Endothelial cell (in vitro differentiated cells): Measurements from ENCODE around the gene ATP5MK. TPM values are rescaled to one million over a fixed set of nuclear protein-coding genes. Genes with fewer than 3 reads are reported as not detected.

ENCODE experiments used
- DNase-seq: peaks from one replicate; pipeline ENCODE4 v3.0.0; 2021; ENCODE audit warnings: low spot score
- H3K27ac Mint-ChIP-seq: one replicate; pipeline ENCODE4 v1.8.0; 2021; ENCODE audit warnings: mixed read lengths, inconsistent platforms; ENCODE audit not compliant: unreplicated experiment
- H3K27me3 Mint-ChIP-seq: one replicate; pipeline ENCODE4 v1.8.0; 2021; ENCODE audit warnings: mild to moderate bottlenecking, moderate library complexity, mixed read lengths, inconsistent platforms; ENCODE audit not compliant: unreplicated experiment
- H3K36me3 Mint-ChIP-seq: one replicate; pipeline ENCODE4 v1.8.0; 2021; ENCODE audit warnings: mild to moderate bottlenecking, low read depth, mixed read lengths, inconsistent platforms; ENCODE audit not compliant: unreplicated experiment
- H3K4me1 Mint-ChIP-seq: one replicate; pipeline ENCODE4 v1.8.0; 2021; ENCODE audit warnings: mild to moderate bottlenecking, mixed read lengths, inconsistent platforms; ENCODE audit not compliant: unreplicated experiment
- H3K4me3 Mint-ChIP-seq: one replicate; pipeline ENCODE4 v1.8.0; 2021; ENCODE audit warnings: mild to moderate bottlenecking, mixed read lengths, inconsistent platforms; ENCODE audit not compliant: unreplicated experiment
- H3K9me3 Mint-ChIP-seq: one replicate; pipeline ENCODE4 v1.8.0; 2021; ENCODE audit warnings: mixed read lengths, inconsistent platforms; ENCODE audit not compliant: unreplicated experiment
- CTCF ChIP-seq: fragments of 200-600 bp; sonication (generic); IDR thresholded peaks from one replicate; pipeline ENCODE4 v1.5.0; 2021; ENCODE audit warnings: antibody characterized with exemption; ENCODE audit not compliant: unreplicated experiment
- total RNA-seq: library from RNA; stranded (reverse); fragmentation: NEBNext Ultra II Directional; extraction: Animal tissue kit (Norgen Biotek cat#: 25700); gene quantifications from one replicate; pipeline ENCODE4 v1.2.1, GENCODE V29; 2021; ENCODE audit not compliant: unreplicated experiment

The ATP5MK gene
- total RNA-seq, 1 donor from 2014 or later = 283 TPM

GRCh38 chr10:103415581-103415980 lies 19.3 kb upstream of the ATP5MK start:
- Mint-ChIP-seq H3K4me1 (no peaks in the 10 kb centered on the region), H3K36me3 (peaks cover 47% of the 10 kb centered on the region), H3K4me3 (no peak overlapping the region), H3K27ac (no peak overlapping the region), H3K27me3 (no peaks in the 10 kb centered on the region), H3K9me3 (no peaks in the 10 kb centered on the region)
- no peak for TF ChIP-seq CTCF
- DNase-seq = no peak

- TF ChIP-seq CTCF = no peak
- H3K4me1 Mint-ChIP-seq = no peaks in the 10 kb centered on the region
- H3K27ac Mint-ChIP-seq = no peak overlapping the region
- no peaks in the 10 kb centered on the region for H3K27me3 Mint-ChIP-seq
- DNase-seq = no peak
- H3K4me3 Mint-ChIP-seq = peak overlapping the region; percentile 56
- H3K36me3 Mint-ChIP-seq = peaks cover 49% of the 10 kb centered on the region
- H3K9me3 Mint-ChIP-seq = no peaks in the 10 kb centered on the region
Observed at GRCh38 chr10:103413564-103413963, 17.3 kb upstream of the ATP5MK start.

- Mint-ChIP-seq H3K9me3 (no peaks in the 10 kb centered on the region), H3K4me3 (peak overlapping the region; percentile 98), H3K4me1 (peaks cover 32% of the 10 kb centered on the region), H3K36me3 (peaks cover 19% of the 10 kb centered on the region), H3K27ac (peak overlapping the region; percentile 87), H3K27me3 (peaks cover 5% of the 10 kb centered on the region)
- no peak for DNase-seq
- TF ChIP-seq CTCF = no peak
Observed at GRCh38 chr10:103397191-103397825, 1.0 kb upstream of the ATP5MK start.

GRCh38 chr10:103396789-103397087 lies 463 bp upstream of the ATP5MK start:
- H3K36me3 Mint-ChIP-seq = peaks cover 19% of the 10 kb centered on the region
- no peak for DNase-seq
- H3K27me3 Mint-ChIP-seq = peaks cover 5% of the 10 kb centered on the region
- peaks cover 32% of the 10 kb centered on the region for H3K4me1 Mint-ChIP-seq
- peak overlapping the region; percentile 87 for H3K27ac Mint-ChIP-seq
- H3K9me3 Mint-ChIP-seq = no peaks in the 10 kb centered on the region
- no peak for TF ChIP-seq CTCF
- H3K4me3 Mint-ChIP-seq = peak overlapping the region; percentile 98

- DNase-seq = no peak
- peak overlapping the region; percentile 87 for H3K27ac Mint-ChIP-seq
- peak overlapping the region; percentile 98 for H3K4me3 Mint-ChIP-seq
- no peaks in the 10 kb centered on the region for H3K9me3 Mint-ChIP-seq
- peaks cover 32% of the 10 kb centered on the region for H3K4me1 Mint-ChIP-seq
- peaks cover 20% of the 10 kb centered on the region for H3K36me3 Mint-ChIP-seq
- H3K27me3 Mint-ChIP-seq = peaks cover 5% of the 10 kb centered on the region
- TF ChIP-seq CTCF = no peak
Observed at GRCh38 chr10:103395754-103396066, 565 bp downstream of the ATP5MK start.
